Mesendoderm (in vitro differentiated cells): ENCODE data around the gene NEK10.
A peak's percentile ranks its signal among the peaks of the same experiment; 100 is the strongest.

Source experiments
- DNase-seq: peaks from one replicate; pipeline ENCODE4 v3.0.0; 2013
- H2AK5ac ChIP-seq: 2 replicates; pipeline ENCODE4 v1.6.1; 2013; ENCODE audit warnings: low read length, inconsistent platforms
- H2BK120ac ChIP-seq: 2 replicates; pipeline ENCODE4 v1.6.1; 2013; ENCODE audit warnings: low read depth, mild to moderate bottlenecking, low read length, moderate library complexity, mixed read lengths
- H2BK15ac ChIP-seq: replicated peaks from 2 replicates; pipeline ENCODE4 v1.6.1; 2013; ENCODE audit warnings: low read depth, mild to moderate bottlenecking, moderate library complexity
- H2BK5ac ChIP-seq: 2 replicates; pipeline ENCODE4 v1.6.1; 2013; ENCODE audit warnings: low read length, inconsistent platforms
- H3K18ac ChIP-seq: 2 replicates; pipeline ENCODE4 v1.6.1; 2013; ENCODE audit warnings: mild to moderate bottlenecking, low read length, mixed read lengths
- H3K23ac ChIP-seq: one replicate; pipeline ENCODE4 v1.6.1; 2013; ENCODE audit warnings: low read length
- H3K27ac ChIP-seq: 2 replicates; pipeline ENCODE4 v1.5.1; 2013; ENCODE audit warnings: low read depth, mild to moderate bottlenecking, inconsistent platforms, low read length, moderate library complexity
- H3K27me3 ChIP-seq: 2 replicates; pipeline ENCODE4 v1.6.1; 2013; ENCODE audit warnings: low read length, control low read depth, mild to moderate bottlenecking, inconsistent platforms; ENCODE audit not compliant: insufficient read depth, poor library complexity
- H3K36me3 ChIP-seq: 2 replicates; pipeline ENCODE4 v1.6.1; 2013; ENCODE audit warnings: low read length, inconsistent platforms; ENCODE audit not compliant: control insufficient read depth, insufficient read depth
- H3K4ac ChIP-seq: one replicate; pipeline ENCODE4 v1.6.1; 2013; ENCODE audit warnings: low read depth, mild to moderate bottlenecking, low read length, moderate library complexity
- H3K4me1 ChIP-seq: 2 replicates; pipeline ENCODE4 v1.6.1; 2013; ENCODE audit warnings: low read depth, low read length, inconsistent platforms; ENCODE audit not compliant: control insufficient read depth
- H3K4me2 ChIP-seq: 2 replicates; pipeline ENCODE4 v1.6.1; 2013; ENCODE audit warnings: low read length
- H3K4me3 ChIP-seq: 2 replicates; pipeline ENCODE4 v1.5.1; 2013; ENCODE audit warnings: mild to moderate bottlenecking, low read length
- H3K56ac ChIP-seq: one replicate; pipeline ENCODE4 v1.6.1; 2013; ENCODE audit warnings: low read length
- H3K79me1 ChIP-seq: 2 replicates; pipeline ENCODE4 v1.6.1; 2013; ENCODE audit warnings: low read length, inconsistent platforms
- H3K79me2 ChIP-seq: 2 replicates; pipeline ENCODE4 v1.6.1; 2013; ENCODE audit warnings: mild to moderate bottlenecking, low read length; ENCODE audit not compliant: control insufficient read depth, insufficient read depth
- H3K9ac ChIP-seq: 2 replicates; pipeline ENCODE4 v1.6.1; 2013; ENCODE audit warnings: low read length, inconsistent platforms
- H4K5ac ChIP-seq: one replicate; pipeline ENCODE4 v1.6.1; 2013; ENCODE audit warnings: low read length
- H4K8ac ChIP-seq: one replicate; pipeline ENCODE4 v1.6.1; 2013; ENCODE audit warnings: low read depth, mild to moderate bottlenecking, control low read depth, low read length, moderate library complexity
- WGBS: extraction: QIAGEN DNeasy Blood & Tissue Kit; methylation state at CpG from one replicate; pipeline ENCODE4 v1.1.7; 2013; ENCODE audit warnings: low lambda C conversion rate, missing lambda C conversion rate; ENCODE audit not compliant: insufficient coverage; ENCODE audit errors: extremely low coverage; 5-methylcytosine and 5-hydroxymethylcytosine counted together

Gene NEK10

GRCh38 chr3:27356976-27357375 is 12.2 kb downstream of the NEK10 start:
- Histone ChIP-seq H3K18ac (no peak overlapping the region), H3K4me3 (no peak overlapping the region), H3K27ac (no peak overlapping the region), H3K4me1 (no peaks in the 10 kb centered on the region), H3K4ac (no peak overlapping the region), H2BK5ac (no peak overlapping the region), H3K79me2 (no peaks in the 10 kb centered on the region), H2AK5ac (no peak overlapping the region), H3K9ac (no peak overlapping the region), H3K79me1 (no peaks in the 10 kb centered on the region), H2BK120ac (no peak overlapping the region), H4K5ac (no peak overlapping the region), H4K8ac (no peak overlapping the region), H2BK15ac (no peak overlapping the region), H3K4me2 (no peak overlapping the region), H3K23ac (no peak overlapping the region), H3K36me3 (no peaks in the 10 kb centered on the region), H3K27me3 (no peaks in the 10 kb centered on the region), H3K56ac (no peak overlapping the region)
- no CpG with 5 or more reads among the region's 3 CpGs for WGBS
- no peak for DNase-seq

- H3K4me2 ChIP-seq: no peak overlapping the region
- H3K27me3 ChIP-seq: no peaks in the 10 kb centered on the region
- no peak overlapping the region for H3K9ac ChIP-seq
- H3K79me2 ChIP-seq: no peaks in the 10 kb centered on the region
- no peak overlapping the region for H2AK5ac ChIP-seq
- no peak overlapping the region for H2BK5ac ChIP-seq
- no peaks in the 10 kb centered on the region for H3K36me3 ChIP-seq
- no peak overlapping the region for H3K27ac ChIP-seq
- DNase-seq: peak; percentile 43
- H3K23ac ChIP-seq: no peak overlapping the region
- no peaks in the 10 kb centered on the region for H3K4me1 ChIP-seq
- no peak overlapping the region for H4K5ac ChIP-seq
- H3K56ac ChIP-seq: no peak overlapping the region
- no peaks in the 10 kb centered on the region for H3K79me1 ChIP-seq
- no peak overlapping the region for H2BK15ac ChIP-seq
- H3K4ac ChIP-seq: no peak overlapping the region
- H2BK120ac ChIP-seq: no peak overlapping the region
- H3K18ac ChIP-seq: no peak overlapping the region
- no peak overlapping the region for H4K8ac ChIP-seq
- no peak overlapping the region for H3K4me3 ChIP-seq
- WGBS: no CpG with 5 or more reads among the region's 4 CpGs
These were observed 14.5 kb downstream of the NEK10 start for GRCh38 chr3:27354588-27355203.

- H4K5ac ChIP-seq: no peak overlapping the region
These were observed 15.0 kb downstream of the NEK10 start for GRCh38 chr3:27354161-27354560.

GRCh38 chr3:27353221-27353620 is 16.0 kb downstream of the NEK10 start:
- H3K23ac ChIP-seq: no peak overlapping the region
- H3K4ac ChIP-seq: no peak overlapping the region
- no peak overlapping the region for H3K27ac ChIP-seq
- H3K4me3 ChIP-seq: no peak overlapping the region
- no peaks in the 10 kb centered on the region for H3K4me1 ChIP-seq
- H2AK5ac ChIP-seq: no peak overlapping the region
- no peak overlapping the region for H3K9ac ChIP-seq
- no peaks in the 10 kb centered on the region for H3K79me1 ChIP-seq
- H3K36me3 ChIP-seq: no peaks in the 10 kb centered on the region
- H3K56ac ChIP-seq: no peak overlapping the region
- no CpG with 5 or more reads among the region's 1 CpG for WGBS
- H4K8ac ChIP-seq: no peak overlapping the region
- H3K79me2 ChIP-seq: no peaks in the 10 kb centered on the region
- H3K18ac ChIP-seq: no peak overlapping the region
- no peak overlapping the region for H2BK15ac ChIP-seq
- no peak overlapping the region for H2BK5ac ChIP-seq
- H2BK120ac ChIP-seq: no peak overlapping the region
- H4K5ac ChIP-seq: no peak overlapping the region
- DNase-seq: no peak
- no peak overlapping the region for H3K4me2 ChIP-seq
- H3K27me3 ChIP-seq: no peaks in the 10 kb centered on the region

More at GRCh38 chr3:27354161-27354560, 15.0 kb downstream of the NEK10 start:
- no peak overlapping the region for H3K27ac ChIP-seq
- H4K8ac ChIP-seq: no peak overlapping the region
- H3K4ac ChIP-seq: no peak overlapping the region
- H3K4me1 ChIP-seq: no peaks in the 10 kb centered on the region
- H3K4me3 ChIP-seq: no peak overlapping the region
- H3K4me2 ChIP-seq: no peak overlapping the region
- no peak overlapping the region for H2BK120ac ChIP-seq
- no peak overlapping the region for H2BK15ac ChIP-seq
- H3K18ac ChIP-seq: no peak overlapping the region
- H3K56ac ChIP-seq: no peak overlapping the region
- no peaks in the 10 kb centered on the region for H3K27me3 ChIP-seq
- no peaks in the 10 kb centered on the region for H3K36me3 ChIP-seq
- no peak overlapping the region for H3K23ac ChIP-seq
- no peaks in the 10 kb centered on the region for H3K79me1 ChIP-seq
- WGBS: no CpG with 5 or more reads among the region's 5 CpGs
- no peaks in the 10 kb centered on the region for H3K79me2 ChIP-seq
- no peak overlapping the region for H2AK5ac ChIP-seq
- no peak overlapping the region for H3K9ac ChIP-seq
- H2BK5ac ChIP-seq: no peak overlapping the region
- no peak for DNase-seq

- no peak overlapping the region for H3K4me2 ChIP-seq
- WGBS: no CpG with 5 or more reads among the region's 3 CpGs
These were observed 17.1 kb downstream of the NEK10 start for GRCh38 chr3:27352047-27352446.

GRCh38 chr3:27349832-27350231 is 19.4 kb downstream of the NEK10 start:
- WGBS: no CpG with 5 or more reads among the region's 3 CpGs
- Histone ChIP-seq H2AK5ac (no peak overlapping the region), H3K79me2 (no peaks in the 10 kb centered on the region), H3K4me1 (no peaks in the 10 kb centered on the region), H3K9ac (no peak overlapping the region), H2BK15ac (no peak overlapping the region), H3K79me1 (no peaks in the 10 kb centered on the region), H2BK120ac (no peak overlapping the region), H3K4ac (no peak overlapping the region), H3K36me3 (no peaks in the 10 kb centered on the region), H3K27ac (no peak overlapping the region), H2BK5ac (no peak overlapping the region), H3K4me3 (no peak overlapping the region), H4K8ac (no peak overlapping the region), H4K5ac (no peak overlapping the region), H3K18ac (no peak overlapping the region), H3K23ac (no peak overlapping the region), H3K4me2 (no peak overlapping the region), H3K27me3 (no peaks in the 10 kb centered on the region), H3K56ac (no peak overlapping the region)
- DNase-seq: no peak

More at GRCh38 chr3:27352047-27352446, 17.1 kb downstream of the NEK10 start:
- Histone ChIP-seq H2BK5ac (no peak overlapping the region), H3K4me3 (no peak overlapping the region), H3K4ac (no peak overlapping the region), H4K5ac (no peak overlapping the region), H2BK120ac (no peak overlapping the region), H3K27me3 (no peaks in the 10 kb centered on the region), H3K9ac (no peak overlapping the region), H2AK5ac (no peak overlapping the region), H3K79me2 (no peaks in the 10 kb centered on the region), H3K27ac (no peak overlapping the region), H3K56ac (no peak overlapping the region), H3K79me1 (no peaks in the 10 kb centered on the region), H4K8ac (no peak overlapping the region), H3K36me3 (no peaks in the 10 kb centered on the region), H2BK15ac (no peak overlapping the region), H3K23ac (no peak overlapping the region), H3K18ac (no peak overlapping the region), H3K4me1 (no peaks in the 10 kb centered on the region)
- no peak for DNase-seq
